ENCODE measurements around the gene CEP19. TPM values are rescaled to one million over a fixed set of nuclear protein-coding genes. Genes with fewer than 3 reads are reported as not detected.

The CEP19 gene
- total RNA-seq, 1 donor from 2014 or later = 2.5 TPM

- no peak for TF ChIP-seq CTCF (IDR thresholded peaks at IDR 0.05; ENCODE audit: unreplicated experiment)
- H3K27ac Mint-ChIP-seq = no peak overlapping the region
- H3K4me1 Mint-ChIP-seq (ENCODE audit: low read depth) = no peaks in the 10 kb centered on the region
- H3K9me3 Mint-ChIP-seq (ENCODE audit: low read depth) = no peaks in the 10 kb centered on the region
- no peak for DNase-seq (ENCODE audit: low spot score, unreplicated experiment)
- no peaks in the 10 kb centered on the region for H3K36me3 Mint-ChIP-seq (ENCODE audit: insufficient read depth)
- no peak overlapping the region for H3K4me3 Mint-ChIP-seq (ENCODE audit: low read depth)
- H3K27me3 Mint-ChIP-seq = no peaks in the 10 kb centered on the region
These were observed 5.7 kb downstream of the CEP19 start for GRCh38 chr3:196706327-196706726.

- no peaks in the 10 kb centered on the region for H3K36me3 Mint-ChIP-seq (ENCODE audit: insufficient read depth)
- H3K4me1 Mint-ChIP-seq (ENCODE audit: low read depth) = no peaks in the 10 kb centered on the region
- no peak for TF ChIP-seq CTCF (IDR thresholded peaks at IDR 0.05; ENCODE audit: unreplicated experiment)
- H3K27me3 Mint-ChIP-seq = no peaks in the 10 kb centered on the region
- no peak overlapping the region for H3K27ac Mint-ChIP-seq
- no peaks in the 10 kb centered on the region for H3K9me3 Mint-ChIP-seq (ENCODE audit: low read depth)
- no peak overlapping the region for H3K4me3 Mint-ChIP-seq (ENCODE audit: low read depth)
- no peak for DNase-seq (ENCODE audit: low spot score, unreplicated experiment)
These were observed 11.2 kb downstream of the CEP19 start for GRCh38 chr3:196700801-196701200.

GRCh38 chr3:196699749-196700148, 12.3 kb downstream of the CEP19 start:
- no peaks in the 10 kb centered on the region for H3K9me3 Mint-ChIP-seq (ENCODE audit: low read depth)
- TF ChIP-seq CTCF (IDR thresholded peaks at IDR 0.05; ENCODE audit: unreplicated experiment) = no peak
- H3K27ac Mint-ChIP-seq = no peak overlapping the region
- H3K27me3 Mint-ChIP-seq = no peaks in the 10 kb centered on the region
- H3K4me3 Mint-ChIP-seq (ENCODE audit: low read depth) = no peak overlapping the region
- no peaks in the 10 kb centered on the region for H3K4me1 Mint-ChIP-seq (ENCODE audit: low read depth)
- H3K36me3 Mint-ChIP-seq (ENCODE audit: insufficient read depth) = no peaks in the 10 kb centered on the region
- no peak for DNase-seq (ENCODE audit: low spot score, unreplicated experiment)

- Mint-ChIP-seq H3K27me3 (no peaks in the 10 kb centered on the region), H3K4me1 (ENCODE audit: low read depth) (no peaks in the 10 kb centered on the region), H3K27ac (no peak overlapping the region), H3K9me3 (ENCODE audit: low read depth) (no peaks in the 10 kb centered on the region), H3K4me3 (ENCODE audit: low read depth) (no peak overlapping the region), H3K36me3 (ENCODE audit: insufficient read depth) (no peaks in the 10 kb centered on the region)
- no peak for DNase-seq (ENCODE audit: low spot score, unreplicated experiment)
- TF ChIP-seq CTCF (IDR thresholded peaks at IDR 0.05; ENCODE audit: unreplicated experiment) = no peak
These were observed 14.8 kb downstream of the CEP19 start for GRCh38 chr3:196697270-196697669.

- Mint-ChIP-seq H3K27ac (no peak overlapping the region), H3K4me1 (ENCODE audit: low read depth) (no peaks in the 10 kb centered on the region), H3K9me3 (ENCODE audit: low read depth) (no peaks in the 10 kb centered on the region), H3K36me3 (ENCODE audit: insufficient read depth) (no peaks in the 10 kb centered on the region), H3K4me3 (ENCODE audit: low read depth) (no peak overlapping the region), H3K27me3 (peaks cover 6% of the 10 kb centered on the region)
- TF ChIP-seq CTCF (IDR thresholded peaks at IDR 0.05; ENCODE audit: unreplicated experiment) = no peak
- no peak for DNase-seq (ENCODE audit: low spot score, unreplicated experiment)
These were observed 16.2 kb downstream of the CEP19 start for GRCh38 chr3:196695849-196696226.
